GM11168 (cell line): ENCODE measurements around the gene SNX32.
"Not testable (repeated sequence)": the region's sequence is repeated elsewhere in the genome, so short reads cannot be mapped to it uniquely, and the experiment has no call there.

Experiments
- in situ Hi-C: fragments of 300-500 bp; cut with MboI; formaldehyde crosslinking; loops from one replicate; pipeline ENCODE4 v1.12.0; 2022; ENCODE audit warnings: low sequenced_read_pairs; ENCODE audit not compliant: unreplicated experiment

Gene SNX32

GRCh38 chr11:65882120-65883057, 48.6 kb downstream of the SNX32 start:
- in situ Hi-C loops = loop anchor here (5.0 kb wide), 1 partner anchor 110 kb away; no protein-coding TSS in a partner anchor

DNA sequence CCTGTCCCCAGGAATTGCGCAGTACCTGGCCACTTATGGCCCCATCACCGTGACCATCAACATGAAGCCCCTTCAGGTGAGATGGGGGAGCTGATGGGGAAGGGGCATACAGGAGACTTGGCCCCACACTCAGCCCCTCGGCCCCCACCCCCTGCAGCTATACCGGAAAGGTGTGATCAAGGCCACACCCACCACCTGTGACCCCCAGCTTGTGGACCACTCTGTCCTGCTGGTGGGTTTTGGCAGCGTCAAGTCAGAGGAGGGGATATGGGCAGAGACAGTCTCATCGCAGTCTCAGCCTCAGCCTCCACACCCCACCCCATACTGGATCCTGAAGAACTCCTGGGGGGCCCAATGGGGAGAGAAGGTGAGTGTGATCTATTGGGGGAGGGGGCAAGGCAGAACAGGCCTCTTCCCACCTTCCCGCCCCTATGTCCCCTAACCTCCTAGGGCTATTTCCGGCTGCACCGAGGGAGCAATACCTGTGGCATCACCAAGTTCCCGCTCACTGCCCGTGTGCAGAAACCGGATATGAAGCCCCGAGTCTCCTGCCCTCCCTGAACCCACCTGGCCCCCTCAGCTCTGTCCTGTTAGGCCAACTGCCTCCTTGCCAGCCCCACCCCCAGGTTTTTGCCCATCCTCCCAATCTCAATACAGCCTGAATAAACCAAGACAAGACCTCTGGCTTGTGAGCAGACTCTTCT, 49.4 kb downstream of the SNX32 start:
- in situ Hi-C loops = loop anchor here (5.0 kb wide), 1 partner anchor 109 kb away; no protein-coding TSS in a partner anchor

- in situ Hi-C loops = loop anchor here (5.0 kb wide), 1 partner anchor 108 kb away; no protein-coding TSS in a partner anchor
Observed at GRCh38 chr11:65883786-65884715, 50.3 kb downstream of the SNX32 start.

DNA sequence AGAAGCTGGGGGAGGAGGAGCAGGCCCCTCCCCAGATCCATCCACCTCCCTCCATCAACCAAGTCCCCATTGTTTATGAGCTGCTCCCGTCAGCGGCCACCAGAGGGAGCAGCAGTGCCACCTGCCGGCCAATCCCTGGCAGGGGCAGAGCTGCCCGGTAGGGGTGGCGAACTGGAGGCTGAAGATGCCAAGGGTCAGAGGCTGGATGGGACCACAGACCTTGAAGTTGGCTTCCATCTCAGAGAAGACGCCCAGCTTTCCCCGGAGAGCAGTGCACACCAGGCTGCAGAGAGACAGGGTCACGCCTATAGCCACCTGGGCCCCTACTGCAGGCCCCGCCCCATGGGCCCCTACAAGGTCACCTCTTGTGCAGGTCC, 50.9 kb downstream of the SNX32 start:
- in situ Hi-C loops = loop anchor here (5.0 kb wide), 1 partner anchor 108 kb away; no protein-coding TSS in a partner anchor

- in situ Hi-C loops = no loop called here
Observed at GRCh38 chr11:65885231-65885630, 51.5 kb downstream of the SNX32 start.

DNA sequence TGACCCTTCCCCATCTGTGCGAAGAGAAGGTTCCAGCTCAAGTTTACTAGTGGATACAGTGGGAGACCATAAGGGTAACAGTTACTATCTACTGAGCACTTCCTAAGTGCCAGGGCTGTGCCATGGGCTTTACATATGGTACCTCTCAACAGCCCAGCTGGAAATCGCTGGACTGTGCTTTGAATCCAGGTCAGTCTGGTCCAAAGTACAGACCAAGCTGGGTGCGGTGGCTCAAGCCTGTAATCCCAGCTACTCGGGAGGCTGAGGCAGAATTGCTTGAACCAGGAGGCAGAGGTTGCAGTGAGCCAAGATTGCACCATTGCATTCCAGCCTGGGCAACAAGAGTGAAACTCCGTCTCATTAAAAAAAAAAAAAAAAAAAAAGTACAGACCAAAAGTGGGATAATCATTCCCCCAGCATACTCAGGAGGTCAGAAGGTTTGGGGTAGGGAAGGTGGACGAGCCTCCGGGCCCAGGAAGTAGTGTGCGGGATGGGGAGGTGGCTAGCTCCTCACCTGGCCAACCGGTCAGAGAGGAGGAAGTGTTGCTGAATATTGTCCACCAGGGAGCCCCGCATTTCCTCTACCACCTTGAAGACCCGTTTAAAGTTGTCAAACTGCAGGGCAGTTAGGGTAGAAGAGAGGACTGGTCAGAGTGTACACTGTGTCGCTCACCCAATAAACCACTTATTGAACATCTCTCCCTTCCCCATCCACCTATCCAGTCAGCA, 52.2 kb downstream of the SNX32 start:
- in situ Hi-C loops = no loop called here

DNA sequence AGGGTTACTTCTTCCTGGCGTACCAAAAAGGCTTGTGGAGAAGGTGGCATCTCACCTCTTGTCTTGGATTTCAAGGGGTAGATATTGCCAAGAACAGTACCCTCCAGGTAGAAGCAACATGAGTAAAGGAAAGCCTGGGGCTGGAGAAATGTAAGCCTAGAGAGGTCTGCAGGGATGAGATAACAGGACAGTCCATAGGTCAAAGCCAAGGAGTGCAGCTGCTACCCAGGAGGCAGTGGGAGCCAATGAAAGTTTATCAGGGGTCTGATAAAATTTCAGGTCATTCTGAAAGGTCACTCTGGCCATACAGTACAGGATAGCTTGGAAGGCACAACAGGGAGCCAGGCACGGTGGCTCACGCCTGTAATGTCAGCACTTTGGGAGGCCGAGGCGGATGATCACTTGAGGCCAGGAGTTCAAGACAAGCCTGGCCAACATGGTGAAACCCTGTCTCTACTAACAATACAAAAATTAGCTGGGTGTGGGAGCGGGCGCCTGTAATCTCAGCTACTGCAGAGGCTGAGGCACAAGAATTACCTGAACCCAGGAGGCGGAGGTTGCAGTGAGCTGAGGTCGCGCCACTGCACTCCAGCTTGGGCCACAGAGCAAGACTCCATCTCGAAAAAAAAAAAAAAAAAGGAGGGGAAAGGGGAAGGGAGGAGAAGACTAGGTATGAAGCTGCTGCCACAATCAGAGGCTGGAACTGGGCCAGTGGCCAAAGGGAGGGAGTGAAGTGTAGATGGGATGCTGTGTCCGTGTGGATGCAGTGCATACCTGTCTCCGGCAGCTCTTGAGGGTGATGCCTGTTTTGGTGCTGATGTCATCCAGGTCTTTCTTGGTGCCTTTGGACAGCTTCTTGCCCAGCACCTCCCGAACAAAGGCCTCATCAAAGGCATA, 53.3 kb downstream of the SNX32 start:
- in situ Hi-C loops = no loop called here

DNA sequence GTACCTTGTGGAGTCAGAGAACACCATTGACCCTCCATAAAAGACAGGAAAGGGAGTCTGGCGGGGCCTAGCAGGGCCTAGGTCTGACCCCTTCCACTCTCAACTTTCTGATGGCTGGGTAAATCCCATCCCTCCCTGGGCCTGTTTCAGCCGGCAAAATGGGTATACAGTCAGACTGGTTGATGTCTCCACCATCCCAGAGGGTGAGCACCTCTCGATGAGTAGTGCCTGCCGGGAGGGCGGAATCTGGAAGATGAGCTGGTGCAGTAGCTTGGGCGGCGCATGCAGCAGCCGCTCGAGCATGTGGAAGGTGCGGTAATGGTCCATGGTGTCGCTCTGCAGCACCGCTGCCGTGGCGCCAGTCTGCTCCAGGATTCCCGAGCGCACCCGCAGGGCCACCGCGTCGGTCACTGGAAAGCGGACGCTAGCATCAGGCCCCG, 54.0 kb downstream of the SNX32 start:
- in situ Hi-C loops = no loop called here

DNA sequence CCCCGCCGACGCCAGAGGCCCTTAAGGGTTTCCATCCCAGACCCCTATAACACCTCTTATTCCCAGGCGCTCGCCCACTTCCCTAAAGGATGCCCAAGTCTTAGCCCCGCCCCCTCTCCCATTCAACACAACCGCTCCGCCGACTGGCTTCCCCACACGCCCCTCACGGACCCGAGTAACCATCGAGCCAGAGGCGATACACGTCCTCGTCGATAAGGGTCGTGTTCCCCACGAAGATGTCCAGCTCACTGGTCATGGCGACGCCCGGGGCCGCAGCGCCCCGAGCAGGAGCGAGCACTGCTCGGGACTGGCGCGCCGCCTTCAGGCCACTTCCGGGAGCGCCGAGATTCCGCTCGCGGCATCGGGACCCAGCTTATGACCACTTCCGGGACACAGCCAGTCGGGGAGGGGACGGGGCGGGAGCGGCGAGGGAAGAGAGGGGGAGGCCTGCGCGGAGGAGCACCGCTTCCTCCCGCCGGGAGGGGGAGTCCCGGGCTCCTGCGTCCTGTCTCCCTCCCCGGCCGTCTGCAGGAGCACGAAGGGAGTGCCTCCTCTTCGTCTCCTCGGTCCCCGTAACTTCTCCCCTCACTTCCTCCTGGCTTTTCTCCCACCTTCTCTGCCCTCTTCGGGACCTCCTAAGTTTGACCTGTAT, 54.5 kb downstream of the SNX32 start, which contains the start of gene FIBP:
FIBP (minus strand) TSS at position 309 of the 652 bp plus-strand sequence; CDS start at position 256, 53 bp downstream.
- in situ Hi-C loops = no loop called here

DNA sequence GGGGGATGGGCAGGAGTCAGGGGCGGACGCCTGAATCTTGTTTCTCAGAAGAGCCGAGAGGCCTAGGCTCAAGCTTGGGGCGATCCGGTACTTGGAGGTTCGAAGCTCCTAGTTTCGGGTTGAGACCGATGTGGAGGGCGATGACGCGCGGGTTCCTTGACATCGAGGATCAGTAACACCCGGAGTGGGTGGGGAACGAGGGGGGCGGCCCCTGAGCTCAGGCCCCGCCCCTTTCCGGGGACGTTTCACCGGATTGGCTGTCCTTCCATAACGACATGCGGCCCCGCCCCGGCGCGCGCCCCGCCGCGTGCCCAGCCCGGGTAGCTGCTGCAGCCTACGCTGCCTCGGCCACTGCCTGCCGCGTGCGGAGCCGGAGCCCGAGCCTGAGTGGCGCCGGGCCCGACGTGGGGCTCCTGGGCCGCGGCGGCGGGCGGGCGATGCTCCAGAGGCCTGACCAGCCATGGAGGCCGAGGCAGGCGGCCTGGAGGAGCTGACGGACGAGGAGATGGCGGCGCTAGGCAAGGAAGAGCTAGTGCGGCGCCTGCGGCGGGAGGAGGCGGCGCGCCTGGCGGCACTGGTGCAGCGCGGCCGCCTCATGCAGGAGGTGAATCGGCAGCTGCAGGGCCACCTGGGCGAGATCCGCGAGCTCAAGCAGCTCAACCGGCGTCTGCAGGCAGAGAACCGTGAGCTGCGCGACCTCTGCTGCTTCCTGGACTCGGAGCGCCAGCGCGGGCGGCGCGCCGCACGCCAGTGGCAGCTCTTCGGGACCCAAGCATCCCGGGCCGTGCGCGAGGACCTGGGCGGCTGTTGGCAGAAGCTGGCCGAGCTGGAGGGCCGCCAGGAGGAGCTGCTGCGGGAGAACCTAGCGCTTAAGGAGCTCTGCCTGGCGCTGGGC, 56.8 kb downstream of the SNX32 start, which contains the start of gene CCDC85B:
CCDC85B (plus strand) TSS at position 350 of the 895 bp plus-strand sequence; CDS start at position 461, 111 bp downstream.
- in situ Hi-C loops = no loop called here

DNA sequence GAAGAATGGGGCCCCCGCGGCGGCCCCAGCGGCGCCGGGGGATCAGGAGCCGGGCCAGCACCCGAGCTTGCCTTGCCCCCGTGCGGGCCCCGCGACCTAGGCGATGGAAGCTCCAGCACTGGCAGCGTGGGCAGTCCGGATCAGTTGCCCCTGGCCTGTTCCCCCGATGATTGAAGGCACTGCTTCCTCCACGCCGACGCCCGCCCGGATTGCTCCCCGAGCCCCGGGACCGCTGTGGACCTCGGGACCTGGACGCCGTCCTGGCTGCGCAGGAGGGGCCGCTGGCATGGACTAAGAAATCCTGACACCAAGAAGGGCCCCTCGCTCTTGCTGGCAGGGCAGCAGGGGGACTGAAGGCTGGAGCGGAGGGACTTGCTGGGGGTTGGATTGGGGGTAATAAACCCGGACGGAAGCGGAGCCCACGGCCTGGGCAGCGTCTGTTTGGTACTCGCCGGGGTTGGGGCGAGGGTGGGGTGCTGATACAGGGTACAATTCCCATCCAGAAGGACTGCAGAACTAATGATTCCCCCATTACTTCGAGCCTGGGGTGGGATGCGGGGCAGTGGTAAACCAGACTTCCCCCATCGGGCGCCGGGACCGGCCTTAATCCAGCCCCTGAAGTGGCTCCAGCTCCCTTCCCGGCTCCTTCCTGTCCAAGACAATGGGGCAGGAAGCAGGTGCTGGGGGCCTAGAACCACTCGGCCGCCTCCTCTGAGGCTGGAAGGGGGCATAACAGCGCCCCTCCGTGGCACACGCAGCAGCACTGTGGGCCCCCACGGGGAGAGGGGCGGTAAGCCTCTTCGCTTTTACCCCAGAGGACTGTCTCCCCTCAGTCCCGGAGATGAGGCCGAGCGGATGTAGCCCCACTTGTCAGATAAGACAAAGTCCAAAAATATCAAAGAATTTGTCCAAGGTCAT, 57.7 kb downstream of the SNX32 start:
- in situ Hi-C loops = no loop called here

DNA sequence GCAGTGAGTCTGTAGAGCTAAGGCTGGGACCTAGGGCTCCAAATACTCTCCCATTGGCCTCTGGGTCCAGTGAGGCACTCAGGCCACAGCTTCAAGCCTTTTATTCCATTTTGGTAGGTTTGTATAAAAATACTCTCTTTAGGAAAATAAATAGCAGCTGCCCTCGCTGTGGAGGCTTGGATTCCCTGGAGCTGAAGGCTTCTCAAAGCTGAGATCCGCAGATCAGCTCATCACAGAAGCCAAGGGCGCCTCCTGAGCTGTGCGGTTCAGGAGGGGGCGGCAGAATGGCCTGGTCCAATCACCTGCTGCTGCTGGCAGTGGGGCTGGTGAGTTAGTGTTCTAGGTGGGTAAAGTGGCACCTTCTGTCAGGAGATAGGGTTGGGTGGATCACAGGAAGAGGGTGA, 58.4 kb downstream of the SNX32 start:
- in situ Hi-C loops = not testable (repeated sequence)

DNA sequence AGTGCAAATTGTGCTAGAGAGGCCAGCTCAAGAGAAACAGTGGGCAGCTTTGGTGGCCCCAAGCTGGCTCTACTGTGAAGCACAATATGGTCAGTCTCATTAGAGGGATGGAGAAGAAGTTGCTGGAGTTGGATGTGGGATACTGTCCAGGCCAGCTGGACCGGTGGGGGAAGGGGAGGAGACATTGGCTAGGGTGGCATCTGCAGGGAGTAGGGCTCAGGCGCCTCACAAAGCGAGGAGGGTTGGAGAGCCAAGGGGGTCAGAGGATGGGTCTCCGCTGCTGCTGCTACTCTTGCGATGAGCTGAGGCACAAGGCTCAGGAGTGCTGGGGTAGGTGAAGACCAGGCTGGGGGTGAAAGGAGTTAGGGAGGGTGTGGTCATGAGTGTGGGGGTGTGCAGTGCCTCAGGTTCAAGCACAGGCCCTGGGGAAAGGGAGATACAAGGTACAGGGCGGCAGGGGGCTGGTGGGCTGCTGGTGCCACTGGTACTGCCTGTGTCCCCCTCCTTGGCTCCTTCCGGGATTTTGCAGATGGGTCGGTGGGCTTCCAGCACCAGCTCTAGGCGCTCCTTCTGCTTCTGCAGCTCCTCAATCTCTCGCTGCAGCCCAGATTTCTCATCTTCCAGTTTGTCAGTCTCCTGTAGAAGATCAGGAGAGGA, 59.0 kb downstream of the SNX32 start:
- in situ Hi-C loops = no loop called here

DNA sequence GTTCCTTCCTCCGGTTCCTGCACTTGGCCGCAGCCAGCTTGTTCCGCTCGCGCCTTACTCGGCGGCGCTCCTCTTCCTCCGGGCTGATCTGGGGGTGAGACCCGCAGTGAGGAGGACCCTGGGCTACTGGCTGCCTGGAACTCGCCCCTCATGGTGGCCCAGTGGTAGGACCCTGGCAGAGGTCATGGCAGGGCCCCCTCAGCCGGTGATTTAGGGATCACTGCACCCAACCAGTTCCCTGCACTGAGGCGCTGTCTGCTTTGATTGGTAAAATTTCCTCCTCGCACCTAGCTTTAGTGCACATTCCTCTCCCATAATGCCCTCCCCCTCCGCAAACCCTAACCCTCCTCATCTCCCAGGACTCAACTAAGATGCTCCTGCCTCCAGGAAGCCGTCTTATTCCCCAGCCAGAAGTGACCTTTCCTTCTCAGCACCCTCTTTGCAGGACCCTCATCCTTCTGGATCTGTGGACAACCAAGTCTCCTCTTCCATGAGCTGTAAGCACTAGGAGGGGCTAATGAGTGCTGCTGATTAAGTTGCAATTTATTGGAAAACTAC, 60.4 kb downstream of the SNX32 start:
- in situ Hi-C loops = no loop called here

- in situ Hi-C loops = no loop called here
Observed at GRCh38 chr11:65895482-65895981, 61.8 kb downstream of the SNX32 start.
